ENCODE measurements around the gene RNPEPL1.

RNPEPL1 gene

GRCh38 chr2:240622531-240623235 is 54.4 kb downstream of the RNPEPL1 start:
- H3K27ac ChIP-seq, result no peak overlapping the region
- H3K4me3 ChIP-seq (IDR thresholded peaks at IDR 0.05; ENCODE audit: insufficient read depth, low read depth, low read length), result no peak overlapping the region
- no peaks in the 10 kb centered on the region for H4K20me1 ChIP-seq (ENCODE audit: insufficient read depth)
- no peaks in the 10 kb centered on the region for H3K27me3 ChIP-seq (ENCODE audit: insufficient read depth, low read depth)
- no peaks in the 10 kb centered on the region for H3K36me3 ChIP-seq (ENCODE audit: insufficient read depth)
- no peaks in the 10 kb centered on the region for H3K79me2 ChIP-seq (ENCODE audit: insufficient read depth, low read depth)
- no peaks in the 10 kb centered on the region for H3K4me1 ChIP-seq (ENCODE audit: low read depth, poor library complexity, severe bottlenecking)
- no peak overlapping the region for H3K4me2 ChIP-seq
- H3K9ac ChIP-seq, result no peak overlapping the region
- no peak overlapping the region for H2AFZ ChIP-seq (ENCODE audit: low read depth)
- TF ChIP-seq CTCF (conservative IDR thresholded peaks at IDR 0.05; ENCODE audit: low read depth, low read length), result no peak

- H3K4me3 ChIP-seq (IDR thresholded peaks at IDR 0.05; ENCODE audit: insufficient read depth, low read depth, low read length), result no peak overlapping the region
- no peak overlapping the region for H3K4me2 ChIP-seq
- H2AFZ ChIP-seq (ENCODE audit: low read depth), result no peak overlapping the region
- H3K27ac ChIP-seq, result no peak overlapping the region
- H4K20me1 ChIP-seq (ENCODE audit: insufficient read depth), result no peaks in the 10 kb centered on the region
- no peak overlapping the region for H3K9ac ChIP-seq
- no peaks in the 10 kb centered on the region for H3K36me3 ChIP-seq (ENCODE audit: insufficient read depth)
- no peaks in the 10 kb centered on the region for H3K79me2 ChIP-seq (ENCODE audit: insufficient read depth, low read depth)
- H3K4me1 ChIP-seq (ENCODE audit: low read depth, poor library complexity, severe bottlenecking), result no peaks in the 10 kb centered on the region
- H3K27me3 ChIP-seq (ENCODE audit: insufficient read depth, low read depth), result no peaks in the 10 kb centered on the region
- no peak for TF ChIP-seq CTCF (conservative IDR thresholded peaks at IDR 0.05; ENCODE audit: low read depth, low read length)
Observed at GRCh38 chr2:240623531-240624010, 55.3 kb downstream of the RNPEPL1 start.

- H3K4me2 ChIP-seq, result no peak overlapping the region
- no peaks in the 10 kb centered on the region for H3K27me3 ChIP-seq (ENCODE audit: insufficient read depth, low read depth)
- H3K36me3 ChIP-seq (ENCODE audit: insufficient read depth), result no peaks in the 10 kb centered on the region
- H3K79me2 ChIP-seq (ENCODE audit: insufficient read depth, low read depth), result no peaks in the 10 kb centered on the region
- no peaks in the 10 kb centered on the region for H4K20me1 ChIP-seq (ENCODE audit: insufficient read depth)
- H3K9ac ChIP-seq, result no peak overlapping the region
- TF ChIP-seq CTCF (conservative IDR thresholded peaks at IDR 0.05; ENCODE audit: low read depth, low read length), result no peak
- no peak overlapping the region for H2AFZ ChIP-seq (ENCODE audit: low read depth)
- H3K27ac ChIP-seq, result no peak overlapping the region
- H3K4me3 ChIP-seq (IDR thresholded peaks at IDR 0.05; ENCODE audit: insufficient read depth, low read depth, low read length), result no peak overlapping the region
- no peaks in the 10 kb centered on the region for H3K4me1 ChIP-seq (ENCODE audit: low read depth, poor library complexity, severe bottlenecking)
Observed at GRCh38 chr2:240624011-240624949, 56.0 kb downstream of the RNPEPL1 start.

- Histone ChIP-seq H3K79me2 (ENCODE audit: insufficient read depth, low read depth) (no peaks in the 10 kb centered on the region), H4K20me1 (ENCODE audit: insufficient read depth) (no peaks in the 10 kb centered on the region), H3K27ac (no peak within 1 kb of the TSS), H2AFZ (ENCODE audit: low read depth) (no peak within 1 kb of the TSS), H3K9ac (no peak within 1 kb of the TSS), H3K4me2 (no peak within 1 kb of the TSS), H3K36me3 (ENCODE audit: insufficient read depth) (no peaks in the 10 kb centered on the region), H3K27me3 (ENCODE audit: insufficient read depth, low read depth) (no peaks in the 10 kb centered on the region), H3K4me3 (IDR thresholded peaks at IDR 0.05; ENCODE audit: insufficient read depth, low read depth, low read length) (no peak within 1 kb of the TSS), H3K4me1 (ENCODE audit: low read depth, poor library complexity, severe bottlenecking) (no peaks in the 10 kb centered on the region)
- TF ChIP-seq CTCF (conservative IDR thresholded peaks at IDR 0.05; ENCODE audit: low read depth, low read length), result no peak
Observed at GRCh38 chr2:240624950-240625621, 56.8 kb downstream of the RNPEPL1 start, which contains the start of gene GPR35. TSS of gene GPR35 (plus strand) at chr2:240625480. CDS start at chr2:240629953, 4,473 bp downstream.
